ENCODE results near the gene TP53BP1. TPM values are rescaled to one million over a fixed set of nuclear protein-coding genes. Genes with fewer than 3 reads are reported as not detected.

TP53BP1 gene
- total and polyA plus RNA-seq, 2 of the 13 experiments (the other 11 are each of a cell fraction or from before 2014, with no cell fraction given), result 17.1 to 17.4 TPM

DNA sequence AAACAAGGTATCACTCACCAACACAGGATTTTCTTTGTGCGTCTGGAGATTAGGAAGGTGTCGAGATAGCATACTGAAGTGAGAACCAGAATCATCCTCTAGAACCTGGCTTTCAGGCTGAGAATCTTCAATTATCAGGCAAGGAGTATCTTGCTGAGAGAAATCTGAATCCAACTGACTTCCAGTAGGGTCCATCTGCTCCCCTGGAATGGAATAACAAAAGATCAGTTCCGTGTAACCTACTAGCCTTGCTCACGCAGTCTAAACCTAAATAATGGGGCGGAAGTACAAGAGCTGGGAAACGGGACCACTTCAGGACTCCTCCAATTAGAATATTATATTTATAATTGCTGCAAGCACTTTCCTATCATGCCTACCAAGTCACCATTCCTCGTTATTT is 690 bp downstream of the TP53BP1 start:
- FAIRE-seq (no peak), ATAC-seq (no peak), DNase-seq (ENCODE audit: low spot score) (no peak)
- peaks cover 4% of the 10 kb centered on the region for H3K79me2 ChIP-seq (ENCODE audit: insufficient read depth, low read length)
- no peaks in the 10 kb centered on the region for H3K9me3 ChIP-seq (ENCODE audit: low read length)
- H3K9ac ChIP-seq (ENCODE audit: insufficient read depth, low read depth, low read length), result peak overlapping the region; percentile 60
- H3K4me1 ChIP-seq (ENCODE audit: insufficient read depth, low read length), result peaks cover 23% of the 10 kb centered on the region
- no peak overlapping the region for H2AFZ ChIP-seq (ENCODE audit: low read length)
- peak overlapping the region; percentile 34 for H3K27ac ChIP-seq (ENCODE audit: extremely low read length, insufficient read depth, low read length)
- in situ Hi-C loops (cut with HindIII; ENCODE audit: extremely low pct_ligation_motif_present, low pct_unique_long_range_greater_than_20kb) (no loop called here), intact Hi-C loops (cut with micrococcal nuclease; ENCODE audit: unreplicated experiment) (loop anchor here (2.0 kb wide), 1 partner anchor 19 kb away; no protein-coding TSS in a partner anchor)
- ChIA-PET CTCF (ENCODE audit: low intra/inter-chr PET ratio, low total read pairs) (no interaction called here), POLR2A (interaction anchor here (0.9 to 2.7 kb wide), 3 partner anchors 18 to 25 kb away, joined by 3 to 24 read pairs (median 3); no protein-coding TSS in a partner anchor)
- H3K27me3 ChIP-seq (ENCODE audit: control insufficient read depth in 1 of 2, insufficient read depth in 2 of 2, low read length in 2 of 2), result no peaks in the 10 kb centered on the region; a peak in 1 of 5 replicates
- peak overlapping the region; percentile 75 for H3K4me2 ChIP-seq (ENCODE audit: low read depth, low read length)
- 52% methylated on average over 5 of the region's 7 CpGs for WGBS (ENCODE audit: low lambda C conversion rate)
- H3K36me3 ChIP-seq (replicated peaks in 1 of 2; ENCODE audit: control insufficient read depth in 1 of 2, insufficient read depth in 2 of 2, low read length in 2 of 2), result peaks cover 0 to 5% of the 10 kb centered on the region in 2 experiments; a peak in 2 of 5 replicates
- no peaks in the 10 kb centered on the region for H4K20me1 ChIP-seq (ENCODE audit: insufficient read depth, low read length)
- TSS peak; percentile 51 for BruUV-seq (replicated peaks)
- H3K4me3 ChIP-seq (replicated peaks in 1 of 3; ENCODE audit: insufficient read depth in 1 of 3, low read depth in 2 of 3, low read length in 3 of 3), result peak overlapping the region; percentile 82 to 98 (median 86)
- TF ChIP-seq MED1 (CRISPR knock-in tag; IDR thresholded peaks at IDR 0.05) (no peak), NCOA2 (CRISPR knock-in tag; IDR thresholded peaks at IDR 0.05) (no peak), MIER3 (CRISPR knock-in tag; IDR thresholded peaks at IDR 0.05; ENCODE audit: borderline replicate concordance) (no peak), ZNF329 (CRISPR knock-in tag; IDR thresholded peaks at IDR 0.05; ENCODE audit: low read depth) (no peak), TIGD3 (CRISPR knock-in tag; IDR thresholded peaks at IDR 0.05; ENCODE audit: borderline replicate concordance) (no peak), AKNA (CRISPR knock-in tag; IDR thresholded peaks at IDR 0.05; ENCODE audit: borderline replicate concordance) (no peak), YEATS4 (CRISPR knock-in tag; IDR thresholded peaks at IDR 0.05; ENCODE audit: borderline replicate concordance) (no peak; the same call in 1 of the 2 replicates), ZNF766 (CRISPR knock-in tag; IDR thresholded peaks at IDR 0.05; ENCODE audit: borderline replicate concordance) (no peak), ZNF30 (CRISPR knock-in tag; IDR thresholded peaks at IDR 0.05) (no peak), CEBPB (IDR thresholded peaks at IDR 0.05; ENCODE audit: borderline replicate concordance, low read depth, low read length) (no peak), ATRX (CRISPR knock-in tag; IDR thresholded peaks at IDR 0.05; ENCODE audit: borderline replicate concordance) (no peak), ONECUT2 (CRISPR knock-in tag; IDR thresholded peaks at IDR 0.05) (no peak), ZNF235 (CRISPR knock-in tag; IDR thresholded peaks at IDR 0.05; ENCODE audit: borderline replicate concordance) (no peak), ZNF281 (CRISPR knock-in tag; IDR thresholded peaks at IDR 0.05; ENCODE audit: borderline replicate concordance) (no peak)
- TF ChIP-seq, protein P1, sequence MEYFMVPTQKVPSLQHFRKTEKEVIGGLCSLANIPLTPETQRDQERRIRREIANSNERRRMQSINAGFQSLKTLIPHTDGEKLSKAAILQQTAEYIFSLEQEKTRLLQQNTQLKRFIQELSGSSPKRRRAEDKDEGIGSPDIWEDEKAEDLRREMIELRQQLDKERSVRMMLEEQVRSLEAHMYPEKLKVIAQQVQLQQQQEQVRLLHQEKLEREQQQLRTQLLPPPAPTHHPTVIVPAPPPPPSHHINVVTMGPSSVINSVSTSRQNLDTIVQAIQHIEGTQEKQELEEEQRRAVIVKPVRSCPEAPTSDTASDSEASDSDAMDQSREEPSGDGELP (IDR thresholded peaks at IDR 0.05; ENCODE audit: borderline replicate concordance, low read depth), result no peak

All from HepG2 (cell line).